Inflammatory macrophage (primary cell): ENCODE data around the gene CES3.
"Not testable (repeated sequence)": the region's sequence is repeated elsewhere in the genome, so short reads cannot be mapped to it uniquely, and the experiment has no call there.

Experiments used
- DNase-seq, 2 donors: peaks; one replicate each; pipeline ENCODE4 v3.0.0-alpha.2; 2020 to 2022

The CES3 gene

GRCh38 chr16:66945939-66946338 lies 15.1 kb upstream of the CES3 start:
- DNase-seq = no peak

- no peak for DNase-seq
These were observed 14.5 kb upstream of the CES3 start for GRCh38 chr16:66946541-66946940.

- DNase-seq = no peak
These were observed 14.1 kb upstream of the CES3 start for GRCh38 chr16:66946974-66947301.

- DNase-seq = peak; percentile 83 to 92
These were observed 13.6 kb upstream of the CES3 start for GRCh38 chr16:66947302-66948065.

GRCh38 chr16:66948134-66948836 lies 12.8 kb upstream of the CES3 start:
- DNase-seq = no peak

- DNase-seq = no peak
These were observed 12.2 kb upstream of the CES3 start for GRCh38 chr16:66948837-66949225.

- no peak for DNase-seq
These were observed 11.6 kb upstream of the CES3 start for GRCh38 chr16:66949472-66949871.

GRCh38 chr16:66950437-66950836 lies 10.6 kb upstream of the CES3 start:
- DNase-seq = no peak

GRCh38 chr16:66950971-66951790 lies 9.9 kb upstream of the CES3 start:
- no peak for DNase-seq

GRCh38 chr16:66952430-66953110 lies 8.5 kb upstream of the CES3 start:
- no peak for DNase-seq

- no peak for DNase-seq
These were observed 7.5 kb upstream of the CES3 start for GRCh38 chr16:66953462-66954096.

GRCh38 chr16:66954097-66954659 lies 6.9 kb upstream of the CES3 start:
- DNase-seq = peak; percentile 79 to 86

GRCh38 chr16:66955363-66956153 lies 5.5 kb upstream of the CES3 start:
- DNase-seq = not testable (repeated sequence)

- DNase-seq = not testable (repeated sequence)
These were observed 5.0 kb upstream of the CES3 start for GRCh38 chr16:66956154-66956457.

- no peak for DNase-seq
These were observed 2.0 kb upstream of the CES3 start for GRCh38 chr16:66958857-66959703.

GRCh38 chr16:66959704-66960161 lies 1.3 kb upstream of the CES3 start:
- DNase-seq = peak; percentile 72 to 91

GRCh38 chr16:66960270-66960669 lies 796 bp upstream of the CES3 start:
- no peak for DNase-seq

- DNase-seq = no peak
These were observed 848 bp downstream of the CES3 start for GRCh38 chr16:66961914-66962313.

GRCh38 chr16:66964049-66964448 lies 3.0 kb downstream of the CES3 start:
- no peak for DNase-seq

- DNase-seq = no peak
These were observed 7.8 kb downstream of the CES3 start for GRCh38 chr16:66968847-66969246.
